Endothelial cell of umbilical vein (primary cell): ENCODE results near the gene TMEM120B. TPM values are rescaled to one million over a fixed set of nuclear protein-coding genes. Genes with fewer than 3 reads are reported as not detected.

ENCODE experiments used
- BruUV-seq: library from RNA; stranded (reverse); fragments of 400-500 nt; replicated peaks from 2 replicates; lab custom pipeline; 2021; lab: Mats Ljungman, UMichigan
- CTCF ChIA-PET: fragments of 300-600, 350-600 bp; sonication (Branson Sonifier 250); formaldehyde crosslinking; loops from one replicate; lab custom pipeline; 2021; ENCODE audit warnings: antibody characterized with exemption, inconsistent platforms; lab: Charles Lee
- POLR2A ChIA-PET: fragments of 300-600, 350-600 bp; sonication (Branson Sonifier 250); formaldehyde crosslinking; loops from one replicate; lab custom pipeline; 2021; ENCODE audit warnings: antibody characterized with exemption, inconsistent platforms; lab: Charles Lee
- DNase-seq: peaks from one replicate; pipeline ENCODE4 v3.0.0-alpha.2; 2011; ENCODE audit warnings: low read depth, low spot score
- FAIRE-seq: peaks from 2 replicates; lab custom pipeline; 2011; peaks lifted over from hg19 to GRCh38; lab: Jason Lieb, UNC
- H2AFZ ChIP-seq: 2 replicates; pipeline ENCODE4 v1.6.0; 2012; ENCODE audit warnings: low read depth, low read length, control low read depth, inconsistent platforms
- H3K27ac ChIP-seq: 2 replicates; pipeline ENCODE4 v1.5.1; 2011; ENCODE audit warnings: low read depth, mild to moderate bottlenecking, control low read depth, low read length, moderate library complexity; ENCODE audit not compliant: insufficient read depth
- H3K27me3 ChIP-seq, 2 experiments: 2 replicates each; pipeline versions ENCODE4 v1.6.0 to v1.6.1; 2011; ENCODE audit warnings: low read length in 2 of 2, mixed read lengths in 1 of 2; ENCODE audit not compliant: control insufficient read depth in 2 of 2, insufficient read depth in 2 of 2
- H3K36me3 ChIP-seq, 2 experiments: 2 replicates in 1 of 2; 3 replicates in 1 of 2; pipeline ENCODE4 v1.5.1; 2011; ENCODE audit warnings: low read length in 2 of 2, mild to moderate bottlenecking in 1 of 2, moderate library complexity in 1 of 2; ENCODE audit not compliant: control insufficient read depth in 2 of 2, insufficient read depth in 2 of 2; ENCODE audit errors: extremely low read depth in 1 of 2
- H3K4me1 ChIP-seq: 3 replicates; pipeline ENCODE4 v1.5.1; 2011; ENCODE audit warnings: mild to moderate bottlenecking, low read length; ENCODE audit not compliant: control insufficient read depth, insufficient read depth; ENCODE audit errors: extremely low read depth
- H3K4me2 ChIP-seq: 2 replicates; pipeline ENCODE4 v1.6.1; 2011; ENCODE audit warnings: low read length, control low read depth, mixed read lengths; ENCODE audit not compliant: insufficient read depth
- H3K4me3 ChIP-seq, 3 experiments: fragments of 200-600 bp in 1 of 3; sonication (generic), shearing (Covaris generic) in 1 of 3; replicated peaks in 1 of 3; 2 replicates each; pipeline ENCODE4 v1.5.1; 2011 to 2016; ENCODE audit warnings: control low read depth in 3 of 3, low read length in 3 of 3, mild to moderate bottlenecking in 2 of 3, inconsistent platforms in 1 of 3, low read depth in 1 of 3, moderate library complexity in 1 of 3; ENCODE audit not compliant: insufficient read depth in 1 of 3
- H3K79me2 ChIP-seq: 2 replicates; pipeline ENCODE4 v1.6.0; 2012; ENCODE audit warnings: low read length, inconsistent platforms; ENCODE audit not compliant: control insufficient read depth, insufficient read depth
- H3K9ac ChIP-seq: replicated peaks from 2 replicates; pipeline ENCODE3; 2011; ENCODE audit warnings: low read length, control low read depth; ENCODE audit not compliant: insufficient read depth; ENCODE audit errors: extremely low read depth
- H3K9me1 ChIP-seq: replicated peaks from 3 replicates; pipeline ENCODE4 v1.6.0; 2011; ENCODE audit warnings: mild to moderate bottlenecking, low read length; ENCODE audit not compliant: control insufficient read depth, insufficient read depth; ENCODE audit errors: extremely low read depth
- H3K9me3 ChIP-seq: replicated peaks from 2 replicates; pipeline ENCODE4 v1.5.1; 2012; ENCODE audit warnings: low read length, inconsistent platforms; ENCODE audit not compliant: control insufficient read depth, insufficient read depth
- H4K20me1 ChIP-seq: replicated peaks from 2 replicates; pipeline ENCODE3; 2011; ENCODE audit warnings: mild to moderate bottlenecking, low read length; ENCODE audit not compliant: control insufficient read depth, insufficient read depth; ENCODE audit errors: extremely low read depth
- CTCF ChIP-seq, 2 donors: IDR thresholded peaks; 1 replicate in 1 of 2; 2 replicates in 1 of 2; pipeline ENCODE4 v1.5.1; 2011; ENCODE audit warnings: low read length in 2 of 2, mild to moderate bottlenecking in 2 of 2, moderate library complexity in 2 of 2, control low read depth in 1 of 2, inconsistent platforms in 1 of 2, low read depth in 1 of 2; ENCODE audit not compliant: insufficient read depth in 1 of 2; ENCODE audit errors: extremely low read depth in 1 of 2
- EZH2 ChIP-seq: IDR thresholded peaks from 2 replicates; pipeline ENCODE4 v1.6.1; 2012; ENCODE audit warnings: borderline replicate concordance, low read depth, mild to moderate bottlenecking, moderate library complexity, low read length, inconsistent platforms; ENCODE audit not compliant: severe bottlenecking
- FOS ChIP-seq: IDR thresholded peaks from 2 replicates; pipeline ENCODE4 v1.6.1; 2011; ENCODE audit warnings: mild to moderate bottlenecking, low read length, moderate library complexity, borderline replicate concordance; ENCODE audit not compliant: insufficient read depth
- GATA2 ChIP-seq: IDR thresholded peaks from 2 replicates; pipeline ENCODE4 v1.7.0; 2011; ENCODE audit warnings: low read depth, mild to moderate bottlenecking, moderate library complexity, mixed read lengths, low read length; ENCODE audit not compliant: insufficient read length, insufficient read depth
- JUN ChIP-seq: IDR thresholded peaks from 2 replicates; pipeline ENCODE4 v1.6.1; 2011; ENCODE audit warnings: borderline replicate concordance, low read depth; ENCODE audit not compliant: insufficient read length, insufficient read depth
- MAX ChIP-seq: IDR thresholded peaks from 2 replicates; pipeline ENCODE4 v1.6.1; 2011; ENCODE audit not compliant: insufficient read depth, insufficient read length
- MYC ChIP-seq: IDR thresholded peaks from one replicate; pipeline ENCODE4 v1.6.1; 2011; ENCODE audit warnings: mild to moderate bottlenecking, low read depth, low read length
- POLR2A ChIP-seq: IDR thresholded peaks from 2 replicates; pipeline ENCODE4 v1.6.1; 2012; ENCODE audit warnings: low read depth, mild to moderate bottlenecking, control low read depth, low read length
- POLR2AphosphoS5 ChIP-seq: IDR thresholded peaks from 2 replicates; pipeline ENCODE4 v1.6.1; 2012; ENCODE audit warnings: low read depth, mild to moderate bottlenecking, control low read depth, low read length, moderate library complexity; ENCODE audit not compliant: insufficient read depth
- dilution Hi-C: fragments of 300-500 bp; cut with MboI; formaldehyde crosslinking; loops from one replicate; pipeline ENCODE4 v1.15.0; 2019; ENCODE audit warnings: low sequenced_read_pairs; ENCODE audit not compliant: extremely low pct_ligation_motif_present
- intact Hi-C: fragments of 100-400 bp; cut with micrococcal nuclease; formaldehyde crosslinking; loops from one replicate; pipeline ENCODE4 v1.10.0; 2022
- polyA plus RNA-seq, 4 experiments: library from polyadenylated mRNA; depleted of rRNA in 3 of 4; stranded (reverse) in 3 of 4; unstranded in 1 of 4; fragments of >200 nt; gene quantifications; 2 replicates each; pipeline versions ENCODE4 v1.2.1 to v1.2.3, GENCODE V29; 2011 to 2012; ENCODE audit warnings: missing spikeins in 1 of 4
- total RNA-seq: library from RNA; stranded (reverse); gene quantifications from 2 replicates; pipeline ENCODE4 v1.2.3, GENCODE V29; 2021

TMEM120B gene
- total and polyA plus RNA-seq, 2 donors (not counting 3 experiments of a cell fraction or from before 2014, with no cell fraction given), result 10.4 to 12.8 TPM

- peak overlapping the region; percentile 61 to 95 (median 91) for H3K4me3 ChIP-seq
- peak overlapping the region; percentile 97 for H2AFZ ChIP-seq
- peaks cover 12% of the 10 kb centered on the region for H3K79me2 ChIP-seq
- dilution Hi-C loops, result no loop called here
- BruUV-seq, result TSS peak; percentile 59
- DNase-seq, result no peak
- H3K36me3 ChIP-seq, result no peaks in the 10 kb centered on the region
- CTCF ChIA-PET, result interaction anchor here (0.9 to 4.2 kb wide), 14 partner anchors 9 to 160 kb away, joined by 3 to 47 read pairs (median 5); partner anchors contain the start of gene RHOF
- no peak for FAIRE-seq
- peak overlapping the region; percentile 91 for H3K9ac ChIP-seq
- POLR2A ChIA-PET, result no interaction called here
- no peaks in the 10 kb centered on the region for H3K9me1 ChIP-seq
- peak overlapping the region; percentile 99 for H3K4me2 ChIP-seq
- H3K27ac ChIP-seq, result peak overlapping the region; percentile 31
- H3K4me1 ChIP-seq, result peaks cover 18% of the 10 kb centered on the region
- no peaks in the 10 kb centered on the region for H3K9me3 ChIP-seq
- intact Hi-C loops, result loop anchor here (1.0 to 2.0 kb wide), 2 partner anchors 25 to 37 kb away; no protein-coding TSS in a partner anchor
- no peaks in the 10 kb centered on the region for H3K27me3 ChIP-seq
- no peaks in the 10 kb centered on the region for H4K20me1 ChIP-seq
- TF ChIP-seq FOS (no peak), POLR2AphosphoS5 (no peak), POLR2A (no peak), GATA2 (no peak), EZH2 (no peak), MYC (no peak), MAX (no peak), CTCF (IDR thresholded peaks at IDR 0.05; ENCODE audit: extremely low read depth in 1 of 2, insufficient read depth in 1 of 2, low read depth in 1 of 2, low read length in 2 of 2) (no peak), JUN (no peak)
These were observed 427 bp upstream of the TMEM120B start for GRCh38 chr12:121712190-121712460.
